ENCODE measurements around the gene CCDC27. TPM values are rescaled to one million over a fixed set of nuclear protein-coding genes. Genes with fewer than 3 reads are reported as not detected.

Gene CCDC27
- total RNA-seq, 1 donor from 2014 or later, result 0.08 TPM

- H3K9me3 ChIP-seq (replicated peaks), result no peaks in the 10 kb centered on the region
- no peak for DNase-seq
- TF ChIP-seq, protein P1, sequence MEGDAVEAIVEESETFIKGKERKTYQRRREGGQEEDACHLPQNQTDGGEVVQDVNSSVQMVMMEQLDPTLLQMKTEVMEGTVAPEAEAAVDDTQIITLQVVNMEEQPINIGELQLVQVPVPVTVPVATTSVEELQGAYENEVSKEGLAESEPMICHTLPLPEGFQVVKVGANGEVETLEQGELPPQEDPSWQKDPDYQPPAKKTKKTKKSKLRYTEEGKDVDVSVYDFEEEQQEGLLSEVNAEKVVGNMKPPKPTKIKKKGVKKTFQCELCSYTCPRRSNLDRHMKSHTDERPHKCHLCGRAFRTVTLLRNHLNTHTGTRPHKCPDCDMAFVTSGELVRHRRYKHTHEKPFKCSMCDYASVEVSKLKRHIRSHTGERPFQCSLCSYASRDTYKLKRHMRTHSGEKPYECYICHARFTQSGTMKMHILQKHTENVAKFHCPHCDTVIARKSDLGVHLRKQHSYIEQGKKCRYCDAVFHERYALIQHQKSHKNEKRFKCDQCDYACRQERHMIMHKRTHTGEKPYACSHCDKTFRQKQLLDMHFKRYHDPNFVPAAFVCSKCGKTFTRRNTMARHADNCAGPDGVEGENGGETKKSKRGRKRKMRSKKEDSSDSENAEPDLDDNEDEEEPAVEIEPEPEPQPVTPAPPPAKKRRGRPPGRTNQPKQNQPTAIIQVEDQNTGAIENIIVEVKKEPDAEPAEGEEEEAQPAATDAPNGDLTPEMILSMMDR (IDR thresholded peaks at IDR 0.05; ENCODE audit: borderline replicate concordance), result no peak
- H3K27ac ChIP-seq (replicated peaks), result no peak overlapping the region
- H3K27me3 ChIP-seq (ENCODE audit: low read depth), result no peaks in the 10 kb centered on the region
- intact Hi-C loops (cut with micrococcal nuclease), result no loop called here
- H3K4me1 ChIP-seq, result no peaks in the 10 kb centered on the region
- H3K4me3 ChIP-seq, result no peak overlapping the region
- H3K36me3 ChIP-seq, result peaks cover 82% of the 10 kb centered on the region
Observed at GRCh38 chr1:3819771-3820200, 67.5 kb downstream of the CCDC27 start.

- Histone ChIP-seq H3K27ac (replicated peaks) (no peak overlapping the region), H3K4me3 (no peak overlapping the region), H3K27me3 (ENCODE audit: low read depth) (no peaks in the 10 kb centered on the region), H3K9me3 (replicated peaks) (no peaks in the 10 kb centered on the region), H3K36me3 (peaks cover 80% of the 10 kb centered on the region), H3K4me1 (no peaks in the 10 kb centered on the region)
- no peak for DNase-seq
- TF ChIP-seq, protein P1 (IDR thresholded peaks at IDR 0.05; ENCODE audit: borderline replicate concordance), result no peak
- intact Hi-C loops (cut with micrococcal nuclease), result no loop called here
Observed at GRCh38 chr1:3820316-3820715, 68.1 kb downstream of the CCDC27 start.

DNA sequence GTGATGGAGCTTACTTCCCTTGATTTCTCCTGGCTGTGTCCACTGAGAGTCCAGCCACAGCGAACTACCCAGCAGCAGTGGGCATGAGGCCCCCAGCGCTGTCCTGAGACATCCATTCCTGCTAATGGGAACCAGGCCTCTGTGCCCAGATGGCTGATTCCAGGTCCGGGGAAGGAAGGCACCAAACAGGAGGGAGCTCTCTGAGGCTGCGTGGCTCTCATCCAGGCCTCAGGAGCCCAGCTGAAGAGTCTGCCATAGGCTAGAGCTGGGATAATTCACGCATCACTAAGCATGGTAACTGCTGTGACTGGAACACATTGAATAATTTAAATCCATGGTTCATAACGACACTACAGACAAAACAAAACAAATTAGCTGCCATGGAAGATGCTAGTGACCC is 68.8 kb downstream of the CCDC27 start:
- Histone ChIP-seq H3K4me3 (no peak overlapping the region), H3K4me1 (no peaks in the 10 kb centered on the region), H3K9me3 (replicated peaks) (no peaks in the 10 kb centered on the region), H3K27ac (replicated peaks) (no peak overlapping the region), H3K27me3 (ENCODE audit: low read depth) (no peaks in the 10 kb centered on the region), H3K36me3 (peaks cover 80% of the 10 kb centered on the region)
- DNase-seq, result no peak
- intact Hi-C loops (cut with micrococcal nuclease), result no loop called here
- TF ChIP-seq, protein P1 (IDR thresholded peaks at IDR 0.05; ENCODE audit: borderline replicate concordance), result no peak

Other genes starting within 250 kb of the CCDC27 start
- 9.5 TPM for gene MEGF6, start 140.9 kb upstream of the CCDC27 start, total RNA-seq
- 54.0 TPM for gene TPRG1L, start 127.4 kb upstream of the CCDC27 start, total RNA-seq
- 12.7 TPM for gene WRAP73, start 102.3 kb upstream of the CCDC27 start, total RNA-seq
- 0.05 TPM for gene TP73, start 99.9 kb upstream of the CCDC27 start, total RNA-seq
- gene SMIM1, start 20.3 kb downstream of the CCDC27 start, total RNA-seq, result 13.9 TPM
- gene LRRC47, start 44.0 kb downstream of the CCDC27 start, total RNA-seq, result 58.2 TPM
- 32.2 TPM for gene CEP104, start 104.8 kb downstream of the CCDC27 start, total RNA-seq
- gene DFFB, start 105.0 kb downstream of the CCDC27 start, total RNA-seq, result 3.3 TPM
- 11.7 TPM for gene C1orf174, start 147.8 kb downstream of the CCDC27 start, total RNA-seq

Measured in left ventricle myocardium inferior (tissue), 1 donor.